Gastrocnemius medialis (tissue), 4 donors: ENCODE data around the gene C3. TPM values are rescaled to one million over a fixed set of nuclear protein-coding genes. Genes with fewer than 3 reads are reported as not detected.

Experiments used
- ATAC-seq, 2 donors: fragments of 150-250 bp; one replicate each; pipeline ENCODE4 v1.9.1; 2016
- DNase-seq, 2 donors: peaks; one replicate each; pipeline ENCODE4 v3.0.0-alpha.2; 2019
- H3K27ac ChIP-seq, 4 donors: fragments of 200-600 bp; sonication (generic); 1 replicate in 1 of 4; 2 replicates in 3 of 4; pipeline ENCODE4 v1.5.1; 2016 to 2018; ENCODE audit warnings: mild to moderate bottlenecking in 2 of 4, moderate library complexity in 1 of 4
- H3K27me3 ChIP-seq, 3 donors: fragments of 200-600 bp; sonication (generic) in 2 of 3; 1 replicate in 1 of 3; 2 replicates in 2 of 3; pipeline versions ENCODE4 v1.5.1 to v1.6.0; 2016 to 2019; ENCODE audit warnings: mild to moderate bottlenecking in 1 of 3, moderate library complexity in 1 of 3
- H3K36me3 ChIP-seq, 2 donors: fragments of 200-600 bp; sonication (generic) in 1 of 2; one replicate each; pipeline ENCODE4 v1.5.1; 2017 to 2018
- H3K4me1 ChIP-seq, 2 donors: fragments of 200-600 bp; sonication (generic) in 1 of 2; one replicate each; pipeline ENCODE4 v1.5.1; 2016 to 2017; ENCODE audit warnings: mild to moderate bottlenecking in 2 of 2
- H3K4me3 ChIP-seq, 4 donors: fragments of 200-600 bp; sonication (generic) in 3 of 4; 1 replicate in 1 of 4; 2 replicates in 3 of 4; pipeline ENCODE4 v1.5.1; 2016 to 2019; ENCODE audit warnings: mild to moderate bottlenecking in 2 of 4
- H3K9me3 ChIP-seq, 3 donors: fragments of 200-600 bp; sonication (generic) in 2 of 3; 1 replicate in 1 of 3; 2 replicates in 2 of 3; pipeline ENCODE4 v1.5.1; 2016 to 2019
- POLR2A ChIP-seq, 2 donors: fragments of 450-650 bp; IDR thresholded peaks; one replicate each; pipeline ENCODE4 v1.6.1; 2017; ENCODE audit warnings: antibody characterized with exemption in 2 of 2, mild to moderate bottlenecking in 2 of 2, moderate library complexity in 2 of 2
- in situ Hi-C, 4 donors: fragments of 200-750 bp; cut with MboI; loops; one replicate each; pipeline versions ENCODE4 v1.15.0 to v1.8.0; 2017; ENCODE audit warnings: low sequenced_read_pairs in 4 of 4
- intact Hi-C: fragments of 100-400 bp; cut with DNase I; formaldehyde crosslinking; loops from one replicate; pipeline ENCODE4 v1.15.1; 2023; ENCODE audit warnings: low total_unique reads
- total RNA-seq, 4 donors: library from RNA; depleted of rRNA; stranded (reverse); fragments of >200 nt; gene quantifications; one replicate each; pipeline versions ENCODE4 v1.1.0 to v1.2.3, GENCODE V29; 2016
- TF ChIP-seq, protein P1 (sequence below), 5 experiments: fragments of 450-650 bp in 3 of 5; fragments of 200-600 bp in 2 of 5; sonication (generic) in 2 of 5; IDR thresholded peaks in 4 of 5; conservative IDR thresholded peaks in 1 of 5; 1 replicate in 4 of 5; 2 replicates in 1 of 5; pipeline ENCODE4 v1.5.1; 2016 to 2019; ENCODE audit warnings: antibody characterized with exemption in 5 of 5, mild to moderate bottlenecking in 3 of 5, moderate library complexity in 3 of 5

Gene C3
- total RNA-seq, 4 donors from 2014 or later: 25.9 to 121 (median 70.6) TPM

- Histone ChIP-seq H3K9me3 (no peaks in the 10 kb centered on the region), H3K4me1 (no peaks in the 10 kb centered on the region), H3K4me3 (no peak overlapping the region), H3K36me3 (no peaks in the 10 kb centered on the region), H3K27ac (no peak overlapping the region), H3K27me3 (peaks cover 0 to 10% (median 6%) of the 10 kb centered on the region in 3 donors)
- intact Hi-C loops: no loop called here
- ATAC-seq (no peak), DNase-seq (no peak)
- TF ChIP-seq, protein P1, sequence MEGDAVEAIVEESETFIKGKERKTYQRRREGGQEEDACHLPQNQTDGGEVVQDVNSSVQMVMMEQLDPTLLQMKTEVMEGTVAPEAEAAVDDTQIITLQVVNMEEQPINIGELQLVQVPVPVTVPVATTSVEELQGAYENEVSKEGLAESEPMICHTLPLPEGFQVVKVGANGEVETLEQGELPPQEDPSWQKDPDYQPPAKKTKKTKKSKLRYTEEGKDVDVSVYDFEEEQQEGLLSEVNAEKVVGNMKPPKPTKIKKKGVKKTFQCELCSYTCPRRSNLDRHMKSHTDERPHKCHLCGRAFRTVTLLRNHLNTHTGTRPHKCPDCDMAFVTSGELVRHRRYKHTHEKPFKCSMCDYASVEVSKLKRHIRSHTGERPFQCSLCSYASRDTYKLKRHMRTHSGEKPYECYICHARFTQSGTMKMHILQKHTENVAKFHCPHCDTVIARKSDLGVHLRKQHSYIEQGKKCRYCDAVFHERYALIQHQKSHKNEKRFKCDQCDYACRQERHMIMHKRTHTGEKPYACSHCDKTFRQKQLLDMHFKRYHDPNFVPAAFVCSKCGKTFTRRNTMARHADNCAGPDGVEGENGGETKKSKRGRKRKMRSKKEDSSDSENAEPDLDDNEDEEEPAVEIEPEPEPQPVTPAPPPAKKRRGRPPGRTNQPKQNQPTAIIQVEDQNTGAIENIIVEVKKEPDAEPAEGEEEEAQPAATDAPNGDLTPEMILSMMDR (IDR thresholded peaks at IDR 0.05 in 4 of 5, conservative IDR thresholded peaks at IDR 0.05 in 1 of 5): no peak
- TF ChIP-seq POLR2A (IDR thresholded peaks at IDR 0.05): no peak
- in situ Hi-C loops: no loop called here
Measured at GRCh38 chr19:6705931-6706632, 14.4 kb downstream of the C3 start.

DNA sequence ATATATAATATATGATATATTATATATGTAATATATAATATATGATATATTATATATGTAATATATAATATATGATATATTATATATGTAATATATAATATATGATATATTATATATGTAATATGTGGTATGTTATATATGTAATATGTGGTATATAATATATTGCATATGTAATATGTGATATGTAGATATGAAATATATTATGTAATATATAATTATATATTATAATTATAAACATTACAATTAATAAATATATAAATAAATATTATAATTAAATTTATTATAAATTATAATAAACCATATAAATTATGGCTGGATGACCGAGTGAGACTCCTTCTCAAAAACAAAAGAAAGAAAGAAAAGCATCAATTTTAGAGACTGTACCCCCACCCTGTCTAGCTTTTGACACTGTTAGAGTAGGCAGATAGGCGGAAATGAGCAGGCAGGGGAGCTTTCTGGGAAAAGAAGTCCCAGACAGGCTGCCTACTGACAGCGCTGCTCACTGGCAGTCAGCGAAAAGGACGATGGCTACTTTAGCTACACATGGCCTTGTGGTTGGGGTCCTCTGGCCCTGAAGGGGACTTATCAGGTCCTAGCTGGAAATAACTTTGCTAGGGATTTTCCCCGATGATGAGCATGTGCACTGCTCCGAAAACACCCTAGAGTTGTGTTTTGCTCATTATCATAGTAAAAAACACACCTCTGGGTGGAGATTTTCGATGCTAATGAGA is 19.7 kb downstream of the C3 start:
- ATAC-seq: no peak

GRCh38 chr19:6699935-6700334 is 20.5 kb downstream of the C3 start:
- intact Hi-C loops: no loop called here
- in situ Hi-C loops: no loop called here
- no peaks in the 10 kb centered on the region for H3K9me3 ChIP-seq
- TF ChIP-seq POLR2A (IDR thresholded peaks at IDR 0.05): no peak
- TF ChIP-seq, protein P1 (IDR thresholded peaks at IDR 0.05 in 4 of 5, conservative IDR thresholded peaks at IDR 0.05 in 1 of 5): no peak
- DNase-seq (no peak), ATAC-seq (no peak)
- H3K4me3 ChIP-seq: no peak overlapping the region
- H3K36me3 ChIP-seq: no peaks in the 10 kb centered on the region
- no peaks in the 10 kb centered on the region for H3K4me1 ChIP-seq
- no peaks in the 10 kb centered on the region for H3K27me3 ChIP-seq
- H3K27ac ChIP-seq: no peak overlapping the region

More for the DNA sequence above, 19.7 kb downstream of the C3 start:
- no peak overlapping the region for H3K27ac ChIP-seq
- intact Hi-C loops (no loop called here), in situ Hi-C loops (no loop called here)
- TF ChIP-seq, protein P1 (IDR thresholded peaks at IDR 0.05 in 4 of 5, conservative IDR thresholded peaks at IDR 0.05 in 1 of 5): no peak
- TF ChIP-seq POLR2A (IDR thresholded peaks at IDR 0.05): no peak
- DNase-seq: no peak
- H3K9me3 ChIP-seq: no peaks in the 10 kb centered on the region
- H3K36me3 ChIP-seq: no peaks in the 10 kb centered on the region
- H3K4me3 ChIP-seq: no peak overlapping the region
- no peaks in the 10 kb centered on the region for H3K4me1 ChIP-seq
- no peaks in the 10 kb centered on the region for H3K27me3 ChIP-seq

DNA sequence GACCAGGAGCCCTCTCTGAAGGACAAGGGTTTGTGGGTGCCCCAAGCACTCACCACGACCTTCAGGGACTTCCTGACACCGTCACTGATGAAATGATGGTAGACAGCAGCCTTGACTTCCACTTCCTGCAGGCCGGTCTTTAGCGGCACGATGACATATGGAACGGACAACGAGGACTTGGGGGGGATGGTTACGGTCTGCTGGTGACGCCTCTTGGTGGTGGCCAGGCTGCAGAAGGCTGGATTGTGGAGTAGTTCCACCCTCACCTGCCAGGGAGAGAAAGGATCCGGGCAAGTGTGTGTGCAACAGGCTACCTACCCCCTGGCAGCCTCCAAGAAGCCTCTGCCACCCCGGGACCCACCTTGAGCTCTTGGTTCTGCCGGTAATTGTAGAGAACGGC is 23.2 kb downstream of the C3 start:
- TF ChIP-seq, protein P1 (IDR thresholded peaks at IDR 0.05 in 4 of 5, conservative IDR thresholded peaks at IDR 0.05 in 1 of 5): no peak
- no peak for TF ChIP-seq POLR2A (IDR thresholded peaks at IDR 0.05)
- DNase-seq (no peak), ATAC-seq (no peak)
- Histone ChIP-seq H3K27me3 (no peaks in the 10 kb centered on the region), H3K4me3 (no peak overlapping the region), H3K27ac (no peak overlapping the region), H3K36me3 (no peaks in the 10 kb centered on the region), H3K4me1 (no peaks in the 10 kb centered on the region), H3K9me3 (no peaks in the 10 kb centered on the region)
- in situ Hi-C loops: no loop called here
- intact Hi-C loops: no loop called here
